Caco-2 (cell line): Measurements from ENCODE around the gene SLC6A6. TPM values are rescaled to one million over a fixed set of nuclear protein-coding genes. Genes with fewer than 3 reads are reported as not detected.

Source experiments
- BruUV-seq: library from RNA; stranded (reverse); fragments of 400-500 nt; replicated peaks from 2 replicates; lab custom pipeline; 2021; lab: Mats Ljungman, UMichigan
- CTCF ChIA-PET: fragments of 300-600 bp; sonication (Branson Sonifier 250); formaldehyde crosslinking; loops from one replicate; lab custom pipeline; 2022; ENCODE audit warnings: antibody characterized with exemption; lab: Charles Lee
- POLR2A ChIA-PET: fragments of 300-600 bp; sonication (Branson Sonifier 250); formaldehyde crosslinking; loops from one replicate; lab custom pipeline; 2022; ENCODE audit warnings: antibody characterized with exemption; lab: Charles Lee
- DNase-seq, 2 experiments: peaks; one replicate each; pipeline versions ENCODE4 v3.0.0 to v3.0.0-alpha.2; 2020 to 2022
- H3K27me3 ChIP-seq: replicated peaks from 2 replicates; pipeline ENCODE4 v1.6.0; 2011; ENCODE audit warnings: low read length; ENCODE audit not compliant: control insufficient read depth, insufficient read depth
- H3K36me3 ChIP-seq: 2 replicates; pipeline ENCODE4 v1.5.1; 2011; ENCODE audit warnings: low read length; ENCODE audit not compliant: control insufficient read depth, insufficient read depth
- H3K4me1 ChIP-seq: fragments of 250-450 bp; sonication (Bioruptor Pico); 2 replicates; pipeline ENCODE4 v1.5.1; 2020; ENCODE audit warnings: mild to moderate bottlenecking
- H3K4me3 ChIP-seq: 2 replicates; pipeline ENCODE4 v1.5.1; 2011; ENCODE audit warnings: low read depth, mild to moderate bottlenecking, control low read depth, low read length
- H3K9me3 ChIP-seq: fragments of 250-450 bp; sonication (Bioruptor Pico); 2 replicates; pipeline ENCODE4 v1.5.1; 2020; ENCODE audit warnings: mild to moderate bottlenecking, moderate library complexity
- H3K27ac Mint-ChIP-seq: one replicate; pipeline ENCODE4 v1.8.0; 2022; ENCODE audit warnings: mixed read lengths; ENCODE audit not compliant: unreplicated experiment
- H3K27me3 Mint-ChIP-seq: one replicate; pipeline ENCODE4 v1.8.0; 2022; ENCODE audit warnings: mixed read lengths; ENCODE audit not compliant: insufficient read depth, unreplicated experiment
- H3K36me3 Mint-ChIP-seq: one replicate; pipeline ENCODE4 v1.8.0; 2022; ENCODE audit warnings: mild to moderate bottlenecking, mixed read lengths; ENCODE audit not compliant: insufficient read depth, unreplicated experiment
- H3K4me1 Mint-ChIP-seq: one replicate; pipeline ENCODE4 v1.8.0; 2022; ENCODE audit warnings: low read depth, mixed read lengths; ENCODE audit not compliant: unreplicated experiment
- H3K4me3 Mint-ChIP-seq: one replicate; pipeline ENCODE4 v1.8.0; 2022; ENCODE audit warnings: mild to moderate bottlenecking, moderate library complexity, mixed read lengths; ENCODE audit not compliant: unreplicated experiment
- H3K9me3 Mint-ChIP-seq: one replicate; pipeline ENCODE4 v1.8.0; 2022; ENCODE audit warnings: mixed read lengths; ENCODE audit not compliant: unreplicated experiment
- CTCF ChIP-seq, 2 experiments: fragments of 200-600 bp in 1 of 2; IDR thresholded peaks; 1 replicate in 1 of 2; 2 replicates in 1 of 2; pipeline versions ENCODE4 v1.5.1 to v1.8.0; 2011 to 2022; ENCODE audit warnings: antibody characterized with exemption in 1 of 2, control low read depth in 1 of 2, inconsistent platforms in 1 of 2, low read depth in 1 of 2, low read length in 1 of 2, mild to moderate bottlenecking in 1 of 2, moderate library complexity in 1 of 2; ENCODE audit not compliant: insufficient read depth in 1 of 2, severe bottlenecking in 1 of 2, unreplicated experiment in 1 of 2
- intact Hi-C: fragments of 100-400 bp; cut with micrococcal nuclease; formaldehyde crosslinking; loops from one replicate; pipeline ENCODE4 v1.10.0; 2022; ENCODE audit not compliant: unreplicated experiment
- total RNA-seq: library from RNA; stranded (reverse); gene quantifications from 2 replicates; pipeline ENCODE4 v1.2.3, GENCODE V29; 2022

The SLC6A6 gene
- total RNA-seq, 1 experiment from 2014 or later: 49.6 TPM

- no peaks in the 10 kb centered on the region for H3K4me1 Mint-ChIP-seq
- no peak overlapping the region for H3K27ac Mint-ChIP-seq
- ChIA-PET CTCF (no interaction called here), POLR2A (no interaction called here)
- no TSS peak for BruUV-seq
- H3K4me3 ChIP-seq: no peak overlapping the region
- H3K36me3 ChIP-seq: peaks cover 11% of the 10 kb centered on the region
- no peak for TF ChIP-seq CTCF (IDR thresholded peaks at IDR 0.05; ENCODE audit: insufficient read depth in 1 of 2, low read depth in 1 of 2, low read length in 1 of 2, severe bottlenecking in 1 of 2, unreplicated experiment in 1 of 2)
- intact Hi-C loops: no loop called here
- H3K9me3 ChIP-seq: no peaks in the 10 kb centered on the region
- no peaks in the 10 kb centered on the region for H3K27me3 Mint-ChIP-seq
- H3K36me3 Mint-ChIP-seq: peaks cover 66% of the 10 kb centered on the region
- DNase-seq: no peak
- peaks cover 12% of the 10 kb centered on the region for H3K9me3 Mint-ChIP-seq
- H3K4me3 Mint-ChIP-seq: no peak overlapping the region
- H3K27me3 ChIP-seq: no peaks in the 10 kb centered on the region
- no peaks in the 10 kb centered on the region for H3K4me1 ChIP-seq
Observed at GRCh38 chr3:14450506-14450905, 48.1 kb downstream of the SLC6A6 start.

- no peak overlapping the region for H3K27ac Mint-ChIP-seq
- ChIA-PET CTCF (no interaction called here), POLR2A (no interaction called here)
- H3K27me3 Mint-ChIP-seq: no peaks in the 10 kb centered on the region
- H3K36me3 Mint-ChIP-seq: peaks cover 69% of the 10 kb centered on the region
- Histone ChIP-seq H3K4me3 (no peak overlapping the region), H3K4me1 (no peaks in the 10 kb centered on the region), H3K27me3 (no peaks in the 10 kb centered on the region), H3K9me3 (no peaks in the 10 kb centered on the region), H3K36me3 (peaks cover 12% of the 10 kb centered on the region)
- BruUV-seq: no TSS peak
- no peak for DNase-seq
- intact Hi-C loops: no loop called here
- H3K9me3 Mint-ChIP-seq: peaks cover 12% of the 10 kb centered on the region
- TF ChIP-seq CTCF (IDR thresholded peaks at IDR 0.05; ENCODE audit: insufficient read depth in 1 of 2, low read depth in 1 of 2, low read length in 1 of 2, severe bottlenecking in 1 of 2, unreplicated experiment in 1 of 2): no peak
- no peak overlapping the region for H3K4me3 Mint-ChIP-seq
- H3K4me1 Mint-ChIP-seq: no peaks in the 10 kb centered on the region
Observed at GRCh38 chr3:14450922-14451606, 48.7 kb downstream of the SLC6A6 start.

DNA sequence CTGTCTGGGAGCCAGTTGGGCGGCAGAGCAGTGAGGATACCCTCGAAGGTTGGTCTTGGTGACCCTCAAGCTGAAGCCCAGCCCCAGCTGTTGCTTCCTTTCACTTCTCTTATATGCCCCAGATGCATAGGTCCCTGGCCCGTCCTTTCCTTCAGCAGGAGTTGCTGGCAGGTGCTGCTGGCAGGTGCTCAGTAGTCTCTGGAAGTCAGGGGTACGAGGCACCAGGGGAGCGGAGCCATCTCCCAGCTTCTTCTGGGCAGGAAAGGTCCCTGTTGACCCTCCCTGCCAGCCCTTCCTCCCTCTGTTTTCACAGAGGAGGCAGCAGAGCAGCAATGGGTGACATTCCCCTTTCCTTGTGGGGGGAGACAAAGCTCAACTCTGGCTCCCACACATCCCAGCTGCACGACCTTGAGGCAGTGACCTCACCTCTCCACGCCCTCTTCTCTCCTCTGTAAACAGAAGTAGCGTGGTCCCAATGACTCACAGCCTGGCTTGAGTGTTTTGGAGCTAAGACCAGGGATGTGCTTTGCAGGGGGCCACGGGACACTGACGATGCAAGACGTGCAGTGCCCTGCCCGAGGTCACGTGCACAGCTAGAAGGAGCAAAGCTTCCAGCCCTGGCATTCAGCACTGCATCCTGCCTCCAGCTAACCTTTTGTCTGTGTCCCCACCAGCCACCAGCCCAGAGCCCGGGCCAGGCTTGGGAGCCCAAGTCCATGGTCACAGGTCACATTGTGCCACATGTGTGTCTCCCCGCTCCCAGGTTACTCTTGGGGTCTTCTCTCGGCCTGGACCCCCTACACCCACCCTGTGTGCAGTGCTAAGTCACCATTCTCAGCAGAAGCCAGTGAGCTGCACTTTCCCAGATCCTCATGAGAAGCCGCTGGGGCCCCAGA, 49.7 kb downstream of the SLC6A6 start:
- TF ChIP-seq CTCF (IDR thresholded peaks at IDR 0.05; ENCODE audit: insufficient read depth in 1 of 2, low read depth in 1 of 2, low read length in 1 of 2, severe bottlenecking in 1 of 2, unreplicated experiment in 1 of 2): no peak
- Histone ChIP-seq H3K4me3 (no peak overlapping the region), H3K9me3 (no peaks in the 10 kb centered on the region), H3K4me1 (no peaks in the 10 kb centered on the region), H3K36me3 (peaks cover 12% of the 10 kb centered on the region), H3K27me3 (no peaks in the 10 kb centered on the region)
- intact Hi-C loops: no loop called here
- H3K27me3 Mint-ChIP-seq: no peaks in the 10 kb centered on the region
- no peaks in the 10 kb centered on the region for H3K4me1 Mint-ChIP-seq
- no peak for DNase-seq
- no TSS peak for BruUV-seq
- peaks cover 6% of the 10 kb centered on the region for H3K9me3 Mint-ChIP-seq
- peaks cover 70% of the 10 kb centered on the region for H3K36me3 Mint-ChIP-seq
- CTCF ChIA-PET: no interaction called here
- H3K4me3 Mint-ChIP-seq: no peak overlapping the region
- H3K27ac Mint-ChIP-seq: no peak overlapping the region
- POLR2A ChIA-PET: no interaction called here
